ENCODE data around the gene EFHD2.

DNA sequence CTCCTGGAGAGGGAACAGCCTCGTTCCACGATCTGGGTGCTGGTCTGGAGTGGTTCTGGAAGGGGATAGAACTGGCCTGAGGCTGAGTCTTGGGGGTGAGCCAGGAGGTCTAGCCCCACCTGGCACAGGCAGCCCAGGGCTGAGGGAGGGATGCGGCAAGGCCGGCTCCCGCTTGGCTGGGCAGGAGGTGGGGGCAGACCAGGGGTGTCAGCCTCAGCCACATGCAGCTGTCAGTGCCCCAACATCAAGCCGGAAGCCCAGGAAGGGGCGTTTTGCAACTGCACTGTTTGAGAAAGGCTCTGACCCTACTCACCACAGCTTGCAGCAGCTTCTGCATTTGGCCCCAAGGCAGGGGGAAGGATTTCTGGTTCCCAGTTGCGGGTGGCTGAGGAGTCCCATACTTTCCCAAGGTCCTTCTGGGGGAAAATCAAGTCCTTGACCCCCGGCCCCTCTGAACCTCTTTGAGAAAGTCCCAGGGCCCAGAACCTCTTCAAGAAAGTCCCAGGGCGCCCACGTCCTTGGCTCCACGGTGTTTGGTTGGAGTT is 2.0 kb downstream of the EFHD2 start:
- TF ChIP-seq POLR2AphosphoS5 (IDR thresholded peaks at IDR 0.05), result no peak
- TF ChIP-seq, protein P1, sequence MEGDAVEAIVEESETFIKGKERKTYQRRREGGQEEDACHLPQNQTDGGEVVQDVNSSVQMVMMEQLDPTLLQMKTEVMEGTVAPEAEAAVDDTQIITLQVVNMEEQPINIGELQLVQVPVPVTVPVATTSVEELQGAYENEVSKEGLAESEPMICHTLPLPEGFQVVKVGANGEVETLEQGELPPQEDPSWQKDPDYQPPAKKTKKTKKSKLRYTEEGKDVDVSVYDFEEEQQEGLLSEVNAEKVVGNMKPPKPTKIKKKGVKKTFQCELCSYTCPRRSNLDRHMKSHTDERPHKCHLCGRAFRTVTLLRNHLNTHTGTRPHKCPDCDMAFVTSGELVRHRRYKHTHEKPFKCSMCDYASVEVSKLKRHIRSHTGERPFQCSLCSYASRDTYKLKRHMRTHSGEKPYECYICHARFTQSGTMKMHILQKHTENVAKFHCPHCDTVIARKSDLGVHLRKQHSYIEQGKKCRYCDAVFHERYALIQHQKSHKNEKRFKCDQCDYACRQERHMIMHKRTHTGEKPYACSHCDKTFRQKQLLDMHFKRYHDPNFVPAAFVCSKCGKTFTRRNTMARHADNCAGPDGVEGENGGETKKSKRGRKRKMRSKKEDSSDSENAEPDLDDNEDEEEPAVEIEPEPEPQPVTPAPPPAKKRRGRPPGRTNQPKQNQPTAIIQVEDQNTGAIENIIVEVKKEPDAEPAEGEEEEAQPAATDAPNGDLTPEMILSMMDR (IDR thresholded peaks at IDR 0.05), result no peak

All from prostate gland (tissue), 2 donors.